NK-92 (cell line): ENCODE data around the gene C1QTNF9.
"Not testable (repeated sequence)": the region's sequence is repeated elsewhere in the genome, so short reads cannot be mapped to it uniquely, and the experiment has no call there.

ENCODE experiments used
- DNase-seq: peaks from one replicate; lab custom pipeline; 2025; ENCODE audit not compliant: unreplicated experiment; lab: John Stamatoyannopoulos, UW

The C1QTNF9 gene

DNA sequence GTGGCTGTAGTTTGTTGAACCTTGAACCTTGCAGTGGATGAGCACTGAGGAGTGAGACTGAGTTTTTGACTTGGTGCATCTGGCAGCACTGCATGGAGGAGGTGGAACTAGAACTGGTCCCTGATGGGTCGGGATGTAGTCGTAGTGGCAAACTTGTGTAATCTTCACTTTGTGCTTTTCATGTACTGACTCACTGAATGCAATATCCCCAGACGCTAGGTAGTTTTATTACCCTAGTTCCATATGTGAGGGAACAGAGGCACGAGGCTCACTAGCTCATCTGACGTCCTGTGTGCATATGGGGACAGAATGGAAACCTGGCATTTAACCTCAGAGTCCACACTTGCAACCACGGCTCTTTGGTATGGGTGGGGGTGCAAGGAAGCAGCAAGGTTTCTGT, 10.3 kb downstream of the C1QTNF9 start:
- not testable (repeated sequence) for DNase-seq

DNA sequence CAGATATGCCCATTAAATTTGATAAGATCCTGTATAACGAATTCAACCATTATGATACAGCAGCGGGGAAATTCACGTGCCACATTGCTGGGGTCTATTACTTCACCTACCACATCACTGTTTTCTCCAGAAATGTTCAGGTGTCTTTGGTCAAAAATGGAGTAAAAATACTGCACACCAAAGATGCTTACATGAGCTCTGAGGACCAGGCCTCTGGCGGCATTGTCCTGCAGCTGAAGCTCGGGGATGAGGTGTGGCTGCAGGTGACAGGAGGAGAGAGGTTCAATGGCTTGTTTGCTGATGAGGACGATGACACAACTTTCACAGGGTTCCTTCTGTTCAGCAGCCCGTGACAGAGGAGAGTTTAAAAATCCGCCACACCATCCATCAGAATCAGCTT, 12.0 kb downstream of the C1QTNF9 start:
- DNase-seq = not testable (repeated sequence)

DNA sequence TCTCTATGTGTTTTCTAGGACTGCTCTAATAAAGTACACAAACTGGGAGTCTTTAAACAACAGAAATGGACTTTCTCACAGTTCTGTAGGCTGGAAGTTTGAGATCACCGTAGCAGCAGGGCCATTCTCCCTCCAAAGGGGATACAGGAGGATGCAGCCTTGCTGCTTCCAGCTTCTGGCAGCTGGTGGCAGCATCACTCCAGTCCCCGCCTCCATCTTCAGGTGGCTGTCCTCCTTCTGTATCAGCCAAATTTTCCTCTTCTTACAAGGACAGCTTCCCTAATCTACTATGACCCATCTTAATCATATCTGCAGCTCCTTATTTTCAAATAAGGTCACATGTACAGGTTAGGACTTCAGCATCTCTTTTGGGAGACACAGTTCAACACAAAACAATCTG, 13.1 kb downstream of the C1QTNF9 start:
- not testable (repeated sequence) for DNase-seq

DNA sequence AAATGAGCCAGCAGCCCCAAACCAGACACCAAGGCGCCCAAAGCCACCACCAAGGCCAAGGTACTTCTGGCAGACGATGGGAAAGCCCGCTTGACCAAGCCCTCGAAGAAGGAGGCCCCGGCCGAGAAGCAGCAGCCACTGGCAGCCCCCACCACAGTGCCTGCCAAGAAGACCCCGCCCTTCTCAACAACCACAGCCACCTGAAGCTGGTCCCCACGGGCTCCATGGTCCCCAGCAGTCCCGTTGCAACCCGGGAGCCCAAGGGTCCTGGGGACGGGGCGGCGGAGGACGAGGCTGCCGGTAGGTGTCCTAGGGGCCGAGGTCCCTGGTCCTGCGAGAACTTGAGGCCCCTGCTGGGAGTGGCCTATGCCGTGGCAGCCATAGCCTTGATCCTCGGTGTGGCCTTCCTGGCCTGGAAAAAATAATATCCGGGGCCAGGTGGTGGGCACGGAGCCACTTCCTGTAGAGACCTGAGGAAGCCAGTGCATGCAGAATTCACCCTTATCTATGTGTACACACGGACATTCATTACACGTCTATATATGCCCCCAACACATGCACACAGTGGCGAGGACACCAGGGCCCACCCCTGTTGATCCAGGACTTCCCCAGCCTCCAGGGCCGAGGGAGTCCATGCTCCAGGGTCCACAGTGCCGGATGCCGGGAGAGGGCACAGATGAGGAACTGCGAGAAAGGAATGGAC, 13.8 kb downstream of the C1QTNF9 start:
- no peak for DNase-seq

DNA sequence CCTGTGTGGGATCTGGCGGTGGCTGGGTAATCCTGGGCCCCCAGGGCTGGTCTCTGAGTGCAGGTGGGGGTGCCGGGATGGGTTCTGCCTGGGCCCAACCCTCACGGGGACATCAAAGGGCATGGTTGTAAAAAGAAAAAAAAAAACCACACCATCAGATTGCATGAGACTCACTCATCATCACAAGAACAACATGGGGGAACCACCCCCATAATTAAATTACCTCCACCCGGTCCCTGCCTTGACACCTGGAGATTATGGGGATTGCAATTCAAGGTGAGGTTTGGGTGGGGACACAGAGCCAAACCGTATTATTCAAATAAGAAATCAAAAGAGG, 14.3 kb downstream of the C1QTNF9 start:
- no peak for DNase-seq

DNA sequence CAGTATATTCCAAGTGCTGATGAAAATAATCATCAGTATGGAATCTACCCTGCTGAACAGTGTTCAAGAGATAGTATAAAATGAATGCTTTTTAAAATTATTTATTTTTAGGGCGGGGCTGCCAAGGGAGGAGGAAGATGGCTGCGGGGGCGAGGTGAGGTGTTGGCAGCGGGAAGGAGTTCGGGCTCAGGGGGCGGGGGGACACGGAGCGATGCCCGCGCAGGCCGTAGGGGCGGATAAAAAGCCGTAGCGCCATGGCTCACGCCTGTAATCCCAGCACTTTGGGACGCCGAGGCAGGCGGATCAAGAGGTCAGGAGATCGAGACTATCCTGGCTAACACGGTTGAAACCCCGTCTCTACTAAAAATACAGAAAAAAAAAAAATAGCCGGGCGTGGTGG, 18.2 kb downstream of the C1QTNF9 start:
- DNase-seq = not testable (repeated sequence)

DNA sequence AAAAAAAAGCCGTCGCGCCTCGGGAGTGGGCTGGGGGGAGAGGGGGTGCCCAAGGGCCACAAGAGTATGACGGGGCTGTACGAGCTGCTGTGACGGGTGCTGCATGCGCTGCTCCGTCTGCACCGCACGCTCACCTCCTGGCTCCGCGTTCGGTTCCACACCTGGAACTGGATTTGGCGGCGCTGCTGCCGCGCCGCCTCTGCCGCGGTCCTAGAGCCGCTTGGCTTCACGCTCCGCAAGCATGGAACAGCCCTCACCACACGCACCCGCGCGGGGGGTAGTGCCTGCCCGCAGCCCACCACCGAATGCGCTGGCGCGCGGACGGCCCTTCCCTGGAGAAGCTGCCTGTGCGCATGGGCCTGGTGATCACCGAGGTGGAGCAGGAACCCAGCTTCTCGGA, 18.8 kb downstream of the C1QTNF9 start:
- DNase-seq = no peak

DNA sequence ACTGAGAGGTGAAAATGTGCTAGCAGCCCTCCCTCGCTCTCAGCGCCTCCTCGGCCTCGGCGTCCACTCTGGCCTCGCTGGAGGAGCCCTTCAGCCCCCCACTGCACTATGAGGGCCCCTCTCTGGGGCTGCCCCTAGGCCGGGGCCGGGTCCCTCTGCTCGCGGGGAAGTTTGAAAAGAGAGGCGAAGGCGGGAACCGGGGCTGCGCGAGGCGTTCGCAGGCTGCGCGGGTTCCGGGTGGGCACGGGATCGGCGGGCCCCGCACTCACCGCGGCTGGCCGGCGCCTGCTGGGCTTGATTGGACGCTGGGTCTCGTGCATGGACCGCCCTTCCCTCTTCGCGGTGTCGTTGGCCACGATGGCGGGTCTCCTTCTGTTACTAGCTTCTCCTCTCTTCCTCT, 29.3 kb downstream of the C1QTNF9 start:
- no peak for DNase-seq

DNA sequence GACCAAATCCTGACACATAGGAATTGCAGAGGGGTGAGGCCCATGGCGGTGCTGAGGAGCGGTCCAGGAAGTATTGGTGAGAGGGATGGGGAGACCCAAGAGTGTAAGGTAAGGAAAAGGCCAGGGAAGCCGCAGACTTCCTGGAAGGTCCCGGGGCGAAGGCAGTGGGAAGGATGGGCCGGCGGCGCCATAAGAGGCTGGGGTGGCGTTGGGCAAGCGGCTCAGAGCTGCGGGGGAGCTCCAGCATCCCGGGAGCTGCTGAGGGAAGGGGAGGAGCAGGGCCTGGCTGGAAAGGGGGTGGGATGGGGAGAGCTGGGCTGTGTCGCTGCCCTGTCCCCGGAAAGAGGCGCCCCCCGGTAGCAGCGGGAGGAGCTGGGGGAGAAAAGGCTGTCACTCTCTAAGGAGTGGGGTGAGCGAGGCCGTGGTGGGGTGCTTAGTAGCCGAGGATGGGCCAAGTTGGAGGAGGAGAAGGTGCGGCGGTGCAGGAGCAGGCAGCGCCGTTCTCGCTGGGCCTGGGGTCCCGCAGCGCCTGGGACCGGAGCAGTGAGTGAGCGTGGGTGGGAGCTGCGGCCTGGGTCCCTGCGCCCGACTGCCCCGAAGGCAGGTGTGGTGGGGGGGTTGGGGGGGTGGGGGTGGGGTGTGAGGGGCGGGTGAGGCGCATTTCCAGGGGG, 30.7 kb downstream of the C1QTNF9 start:
- DNase-seq = no peak

DNA sequence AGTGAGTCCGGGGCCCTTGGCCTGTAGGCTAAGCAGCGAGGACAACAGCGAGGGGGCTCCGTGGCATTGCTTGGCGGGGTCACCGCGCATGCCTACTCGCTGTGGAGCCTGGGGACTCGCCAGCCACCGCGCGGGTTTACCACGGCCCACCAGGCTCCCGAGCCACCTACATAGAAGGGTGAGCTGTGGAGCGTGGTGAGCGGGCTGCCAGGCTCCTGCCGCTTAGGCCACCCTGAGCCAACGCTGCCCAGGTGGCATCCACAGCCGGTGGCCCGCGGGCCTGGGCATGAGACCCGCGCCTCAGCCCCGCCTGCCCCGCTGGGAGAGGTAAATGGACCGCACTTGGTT, 31.2 kb downstream of the C1QTNF9 start:
- DNase-seq = no peak

DNA sequence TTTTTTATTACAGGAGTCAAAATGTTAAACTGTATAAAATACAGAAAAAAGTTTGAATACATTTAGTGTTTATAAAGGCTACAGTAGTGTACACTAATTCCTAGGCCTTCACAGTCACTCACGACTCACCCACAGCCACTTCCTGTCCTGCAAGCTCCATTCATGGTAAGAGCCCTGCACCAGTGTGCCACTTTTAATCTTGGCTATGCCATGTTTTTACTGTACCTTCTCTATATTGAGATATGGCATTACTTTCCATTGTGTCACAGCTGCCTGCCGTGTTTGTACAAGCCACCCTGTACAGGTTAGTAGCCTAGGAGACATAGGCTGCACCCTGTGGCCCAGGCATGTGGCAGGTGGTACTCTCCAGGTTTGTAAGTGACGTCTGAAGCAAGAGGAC, 32.1 kb downstream of the C1QTNF9 start:
- no peak for DNase-seq

DNA sequence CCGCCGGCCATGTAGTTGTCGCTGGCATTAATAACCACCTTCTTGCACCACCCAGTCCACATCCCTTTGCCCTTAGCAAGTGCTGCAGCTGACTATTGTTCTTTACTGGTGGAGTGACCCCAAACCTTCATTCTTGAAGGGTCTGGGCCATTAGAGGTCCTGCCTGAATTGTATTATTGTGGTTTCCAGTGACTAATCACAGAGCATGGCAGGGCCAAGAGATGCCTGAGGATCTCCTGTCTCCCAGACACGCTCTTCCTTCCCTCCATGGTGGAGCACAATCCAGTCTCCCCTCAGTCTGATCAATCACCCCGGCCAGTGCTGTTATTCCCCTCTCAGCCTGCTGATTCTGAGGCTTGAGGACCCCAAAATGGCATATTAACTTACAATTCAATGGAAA, 39.0 kb downstream of the C1QTNF9 start:
- DNase-seq = no peak

DNA sequence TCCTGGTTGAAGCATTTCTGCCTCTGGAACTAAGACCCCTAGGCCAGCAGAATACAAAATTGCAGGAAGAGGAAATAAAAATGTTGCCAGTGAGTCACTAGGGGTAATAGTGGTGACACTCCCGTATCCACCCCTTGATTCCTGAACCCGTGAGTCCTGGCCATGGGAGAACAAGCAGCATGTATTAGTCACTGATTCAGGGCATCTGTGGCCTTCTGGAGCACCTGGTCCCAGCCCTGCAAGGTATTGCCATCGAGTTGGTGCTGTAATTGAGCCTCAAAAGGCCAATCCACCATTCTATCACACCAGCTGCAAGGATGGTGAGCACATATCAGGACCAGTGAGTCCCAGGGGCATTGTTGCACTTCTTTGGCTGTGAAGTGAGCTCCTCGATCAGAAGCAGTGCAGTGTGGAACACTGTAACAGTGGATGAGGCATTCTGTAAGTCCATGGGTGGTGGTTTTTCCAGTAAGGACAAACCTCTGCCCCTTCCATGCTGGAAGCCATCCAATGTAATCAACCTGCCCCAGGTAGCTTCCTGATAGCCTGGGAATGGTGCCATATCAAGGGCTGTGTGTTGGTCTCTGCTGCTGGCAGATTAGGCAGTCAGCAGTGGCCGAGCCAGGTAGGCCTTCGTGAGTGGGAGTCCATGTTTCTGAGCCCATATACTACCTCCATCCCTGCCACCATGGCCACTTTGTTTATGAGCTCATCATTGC, 39.6 kb downstream of the C1QTNF9 start:
- no peak for DNase-seq

DNA sequence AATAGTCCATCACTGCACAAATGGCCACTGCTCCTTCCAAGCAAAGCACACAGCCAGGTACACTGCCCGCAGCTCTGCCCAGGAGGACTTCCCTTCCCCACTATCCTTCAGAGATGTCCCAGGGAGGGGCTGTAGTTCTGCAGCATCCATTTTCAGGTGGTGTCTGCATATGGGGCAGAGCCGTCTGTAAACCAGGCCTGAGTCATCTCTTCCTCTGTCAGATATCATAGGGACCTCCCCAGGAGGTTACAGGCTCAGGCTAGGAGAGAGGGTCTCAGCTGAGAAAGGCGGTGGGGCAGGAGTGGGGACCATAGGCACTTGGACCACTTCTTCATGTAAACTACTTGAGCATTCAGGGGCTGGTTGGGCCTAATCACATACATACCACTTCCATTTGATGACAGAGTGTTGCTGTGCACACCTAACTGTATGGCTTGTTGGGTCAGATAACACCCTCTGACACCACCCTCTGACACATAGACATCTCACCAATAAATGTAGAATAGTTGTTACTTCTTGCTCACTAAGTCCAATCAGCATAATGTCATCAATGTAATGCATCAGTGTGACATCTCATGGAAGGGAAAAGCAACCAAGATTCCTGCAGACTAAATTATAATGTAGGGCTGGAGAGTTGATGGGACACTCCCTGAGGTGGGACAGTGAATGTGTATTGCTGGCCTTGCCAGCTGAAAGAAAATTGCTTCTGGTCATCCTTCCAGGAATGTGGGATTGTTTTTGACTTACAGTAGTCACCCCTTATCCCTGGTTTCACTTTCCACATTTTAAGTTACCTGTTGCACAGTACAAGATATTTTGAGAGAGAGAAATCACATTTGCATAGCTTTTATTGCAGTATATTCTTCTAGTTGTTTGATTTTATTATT, 40.6 kb downstream of the C1QTNF9 start:
- not testable (repeated sequence) for DNase-seq

DNA sequence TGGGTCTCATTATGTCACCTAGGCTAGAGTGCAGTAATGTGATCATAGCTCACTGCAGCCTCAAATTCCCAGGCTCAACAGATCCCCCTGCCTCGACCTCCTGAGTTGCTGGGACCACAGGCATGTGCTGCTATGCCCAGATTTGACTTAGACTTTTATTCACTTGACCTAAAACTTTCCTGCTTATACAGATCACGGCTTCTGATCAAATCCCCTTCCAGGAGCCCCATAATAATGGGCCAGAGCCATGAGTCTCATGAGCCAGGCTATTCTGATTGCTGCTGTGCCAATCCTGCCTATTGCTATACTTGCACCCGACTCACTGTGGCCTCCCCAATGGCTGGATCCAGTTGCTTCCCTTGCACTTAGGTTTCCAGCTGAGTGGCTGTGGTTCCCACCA, 42.0 kb downstream of the C1QTNF9 start:
- DNase-seq = no peak

DNA sequence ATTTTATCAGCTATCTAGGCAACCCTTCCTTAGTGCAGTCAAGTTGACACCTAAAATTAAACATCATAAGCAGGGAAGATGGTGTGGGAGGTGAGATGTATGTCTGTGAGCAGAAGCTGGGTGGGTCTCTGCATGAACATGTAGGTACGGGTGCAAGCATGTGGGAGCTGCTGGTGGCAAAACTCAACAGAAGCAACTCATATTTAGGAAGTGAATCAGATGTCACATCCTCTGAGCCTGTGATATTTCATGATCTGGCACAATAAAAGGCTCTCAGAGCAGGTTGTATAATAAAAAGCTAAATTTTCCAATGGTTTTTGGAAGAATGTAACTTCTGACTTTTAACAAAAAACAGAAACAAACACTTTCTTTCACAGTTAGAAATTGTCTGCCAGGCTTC, 44.4 kb downstream of the C1QTNF9 start:
- no peak for DNase-seq

DNA sequence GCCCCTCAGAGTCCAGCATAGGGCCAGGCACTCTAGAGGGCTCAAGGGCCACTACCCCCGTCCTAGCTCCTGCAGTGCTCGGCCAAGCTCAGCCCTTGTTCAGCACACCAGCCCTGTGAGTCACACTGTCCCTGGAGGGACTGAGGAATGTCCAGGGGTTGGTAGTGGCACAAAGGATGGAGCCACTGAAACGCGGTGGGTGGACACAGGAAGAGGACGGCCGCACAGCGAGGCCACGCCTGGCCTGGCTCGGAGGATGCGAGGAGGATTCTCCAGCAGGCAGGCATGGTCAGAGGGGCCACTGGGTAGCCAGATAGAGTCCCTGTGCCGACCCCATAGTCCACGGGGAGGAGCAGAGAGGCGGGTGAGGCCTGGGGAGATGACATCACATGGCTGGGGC, 45.7 kb downstream of the C1QTNF9 start:
- no peak for DNase-seq

DNA sequence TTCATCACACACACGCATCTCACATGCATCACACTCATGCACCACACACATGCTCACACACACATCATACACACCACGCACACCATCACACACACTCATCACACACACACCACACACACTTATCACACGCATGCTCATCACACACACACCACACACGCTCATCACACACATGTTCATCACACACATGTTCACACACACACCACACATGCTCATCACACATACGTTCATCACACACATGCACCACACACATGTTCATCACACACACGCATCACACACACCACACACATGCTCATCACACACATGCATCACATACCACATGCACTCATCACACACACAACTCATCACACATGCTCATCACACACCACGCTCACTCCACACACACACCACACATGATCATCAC, 46.9 kb downstream of the C1QTNF9 start:
- no peak for DNase-seq

DNA sequence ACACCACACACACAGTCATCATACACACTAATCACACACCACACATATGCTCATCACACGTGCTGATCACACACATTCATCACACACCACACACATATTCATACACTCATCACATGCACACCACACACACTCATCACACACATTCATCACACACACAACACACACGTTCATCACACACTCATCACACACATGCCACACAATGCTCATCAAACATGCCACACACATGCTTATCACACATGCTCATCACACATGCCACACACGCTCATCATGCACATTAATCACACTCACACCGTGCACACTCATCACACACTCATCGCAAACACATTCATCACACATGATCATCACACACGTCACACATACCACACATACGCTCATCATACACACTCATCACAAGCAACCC, 47.5 kb downstream of the C1QTNF9 start:
- DNase-seq = no peak

DNA sequence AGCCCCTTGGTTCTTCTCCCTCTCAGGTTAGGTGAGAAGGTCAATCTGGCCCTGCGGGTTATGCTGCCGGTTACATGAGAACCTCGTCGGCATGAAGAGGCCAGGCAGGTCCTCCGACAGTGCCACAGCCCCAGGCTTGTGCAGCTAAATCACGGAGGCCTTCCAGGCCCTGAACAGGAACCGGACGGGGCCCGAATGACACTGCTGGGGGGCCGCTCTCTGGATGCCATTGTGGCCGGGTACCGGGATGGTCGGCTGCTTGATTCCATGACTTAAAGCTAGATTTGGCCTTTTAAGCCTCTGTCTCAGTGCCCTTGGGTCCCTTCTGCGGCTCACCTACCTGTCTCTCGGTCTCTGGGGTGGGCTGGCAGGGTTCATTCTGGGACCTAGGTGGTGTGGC, 48.4 kb downstream of the C1QTNF9 start:
- no peak for DNase-seq

DNA sequence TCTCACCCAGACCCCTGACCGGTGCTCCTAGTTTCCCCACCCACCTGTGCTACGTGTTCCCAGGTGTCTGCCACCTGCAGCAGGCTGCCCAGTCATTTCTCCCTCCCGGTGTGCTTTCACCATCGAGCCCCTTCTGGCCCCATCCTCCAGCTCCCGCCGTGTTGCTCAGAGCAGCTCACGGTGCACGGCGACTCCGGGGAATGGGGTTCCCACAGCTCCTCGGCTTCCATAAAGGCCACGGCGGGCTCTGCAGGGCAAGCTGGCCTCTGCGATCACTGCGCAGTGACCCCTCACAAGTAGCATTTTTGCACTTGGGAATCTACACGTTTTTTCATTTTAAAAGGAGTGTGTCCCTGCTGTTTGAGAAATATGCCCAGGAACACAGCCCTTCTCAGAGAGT, 49.5 kb downstream of the C1QTNF9 start:
- not testable (repeated sequence) for DNase-seq
